HL-60 (cell line): ENCODE data around the gene OR9Q1.

Experiments
- CTCF ChIP-seq: IDR thresholded peaks from one replicate; pipeline ENCODE4 v1.5.1; 2011; ENCODE audit warnings: low read length, control low read depth, inconsistent platforms; ENCODE audit not compliant: insufficient read depth
- POLR2AphosphoS5 ChIP-seq: IDR thresholded peaks from 2 replicates; pipeline ENCODE4 v1.6.1; 2012; ENCODE audit warnings: low read depth

GRCh38 chr11:57977709-57978108 is 46.0 kb upstream of the OR9Q1 start:
- no peak for TF ChIP-seq CTCF
- no peak for TF ChIP-seq POLR2AphosphoS5
